Suprapubic skin (tissue), 4 donors: ENCODE measurements around the gene ARID1B. TPM values are rescaled to one million over a fixed set of nuclear protein-coding genes. Genes with fewer than 3 reads are reported as not detected.
A peak's percentile ranks its signal among the peaks of the same experiment; 100 is the strongest.

ENCODE experiments used
- DNase-seq, 2 donors: peaks; one replicate each; pipeline ENCODE4 v3.0.0-alpha.2; 2019; ENCODE audit warnings: low spot score in 2 of 2
- H3K27ac ChIP-seq: fragments of 200-600 bp; sonication (generic); one replicate; pipeline ENCODE4 v1.5.1; 2019
- H3K27me3 ChIP-seq: fragments of 200-600 bp; sonication (generic); one replicate; pipeline ENCODE4 v1.5.1; 2019
- H3K36me3 ChIP-seq: fragments of 200-600 bp; sonication (generic); one replicate; pipeline ENCODE4 v1.5.1; 2019
- H3K4me1 ChIP-seq: fragments of 200-600 bp; sonication (generic); one replicate; pipeline ENCODE4 v1.5.1; 2019
- H3K4me3 ChIP-seq: fragments of 200-600 bp; sonication (generic); one replicate; pipeline ENCODE4 v1.5.1; 2019; ENCODE audit warnings: mild to moderate bottlenecking
- H3K9me3 ChIP-seq: fragments of 200-600 bp; sonication (generic); one replicate; pipeline ENCODE4 v1.5.1; 2019
- EP300 ChIP-seq: sonication (generic); formaldehyde crosslinking; IDR thresholded peaks from one replicate; pipeline ENCODE4 v1.6.1; 2017; ENCODE audit warnings: antibody characterized with exemption
- POLR2A ChIP-seq, 2 donors: fragments of 450-650 bp; IDR thresholded peaks; one replicate each; pipeline ENCODE4 v1.6.1; 2017; ENCODE audit warnings: antibody characterized with exemption in 2 of 2, mild to moderate bottlenecking in 2 of 2, moderate library complexity in 2 of 2
- POLR2AphosphoS5 ChIP-seq, 3 donors: sonication (generic); formaldehyde crosslinking; IDR thresholded peaks; one replicate each; pipeline ENCODE4 v1.6.1; 2017; ENCODE audit warnings: antibody characterized with exemption in 3 of 3
- WGBS: methylation state at CpG from one replicate; pipeline ENCODE4 v1.1.5; 2018; 5-methylcytosine and 5-hydroxymethylcytosine counted together
- total RNA-seq, 4 donors: library from RNA; depleted of rRNA; stranded (reverse); fragments of >200 nt; gene quantifications; one replicate each; pipeline ENCODE4 v1.1.0, GENCODE V29; 2016
- TF ChIP-seq, protein P1 (sequence below), 2 donors: fragments of 200-600 bp in 1 of 2; fragments of 450-650 bp in 1 of 2; sonication (generic) in 1 of 2; IDR thresholded peaks; one replicate each; pipeline ENCODE4 v1.5.1; 2016 to 2019; ENCODE audit warnings: antibody characterized with exemption in 2 of 2, mild to moderate bottlenecking in 1 of 2, moderate library complexity in 1 of 2

The ARID1B gene
- 100 to 1,000 TPM; 102 to 233 (median 129) TPM for total RNA-seq

DNA sequence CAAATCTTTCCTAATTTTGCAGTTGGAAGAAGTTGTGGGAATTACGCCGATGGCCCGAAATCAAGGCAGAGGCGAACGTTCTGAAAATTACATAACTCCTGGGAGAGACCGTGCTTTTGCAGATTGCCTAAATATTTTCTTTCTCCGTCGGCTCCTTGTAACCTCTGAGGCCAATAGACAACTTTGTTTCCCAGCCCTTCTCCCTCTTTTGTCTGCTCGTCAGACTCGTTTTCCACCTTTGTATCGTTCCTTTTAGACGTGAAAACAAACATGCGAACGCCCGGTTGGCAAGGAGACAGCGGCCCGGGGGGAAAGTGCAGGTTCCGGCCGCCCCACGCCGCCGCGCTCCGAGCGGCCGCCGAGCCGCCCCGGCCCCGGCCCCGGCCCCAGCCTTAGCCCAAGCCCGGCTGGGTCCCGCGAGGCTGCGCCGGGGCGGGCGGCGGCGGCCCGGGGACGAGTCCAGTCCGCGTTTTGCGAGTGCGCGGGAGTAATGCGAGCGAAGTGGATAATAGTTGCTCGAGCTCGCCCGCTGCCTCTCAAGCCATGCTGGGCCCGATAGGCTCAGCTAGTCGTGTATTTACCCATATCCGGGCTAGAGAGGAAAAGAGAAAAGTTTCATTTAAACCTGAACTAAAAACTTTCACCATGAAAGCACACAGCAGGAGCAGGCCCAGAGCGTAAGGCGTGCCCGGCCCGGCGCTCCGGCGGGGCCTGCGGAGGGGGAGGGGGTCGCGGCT is at the start of gene ARID1B:
Gene ARID1B, plus strand, starts transcription at position 539 of the 737 bp plus-strand sequence. CDS start 303 bp downstream, outside the sequence.
- WGBS = under 1% methylated on average over 62 of the region's 65 CpGs
- Histone ChIP-seq H3K27ac (peak within 1 kb of the TSS; percentile 99), H3K9me3 (no peaks in the 10 kb centered on the region), H3K36me3 (no peaks in the 10 kb centered on the region), H3K4me3 (peak within 1 kb of the TSS; percentile 92), H3K4me1 (peaks cover 41% of the 10 kb centered on the region), H3K27me3 (no peaks in the 10 kb centered on the region)
- TF ChIP-seq, protein P1, sequence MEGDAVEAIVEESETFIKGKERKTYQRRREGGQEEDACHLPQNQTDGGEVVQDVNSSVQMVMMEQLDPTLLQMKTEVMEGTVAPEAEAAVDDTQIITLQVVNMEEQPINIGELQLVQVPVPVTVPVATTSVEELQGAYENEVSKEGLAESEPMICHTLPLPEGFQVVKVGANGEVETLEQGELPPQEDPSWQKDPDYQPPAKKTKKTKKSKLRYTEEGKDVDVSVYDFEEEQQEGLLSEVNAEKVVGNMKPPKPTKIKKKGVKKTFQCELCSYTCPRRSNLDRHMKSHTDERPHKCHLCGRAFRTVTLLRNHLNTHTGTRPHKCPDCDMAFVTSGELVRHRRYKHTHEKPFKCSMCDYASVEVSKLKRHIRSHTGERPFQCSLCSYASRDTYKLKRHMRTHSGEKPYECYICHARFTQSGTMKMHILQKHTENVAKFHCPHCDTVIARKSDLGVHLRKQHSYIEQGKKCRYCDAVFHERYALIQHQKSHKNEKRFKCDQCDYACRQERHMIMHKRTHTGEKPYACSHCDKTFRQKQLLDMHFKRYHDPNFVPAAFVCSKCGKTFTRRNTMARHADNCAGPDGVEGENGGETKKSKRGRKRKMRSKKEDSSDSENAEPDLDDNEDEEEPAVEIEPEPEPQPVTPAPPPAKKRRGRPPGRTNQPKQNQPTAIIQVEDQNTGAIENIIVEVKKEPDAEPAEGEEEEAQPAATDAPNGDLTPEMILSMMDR (IDR thresholded peaks at IDR 0.05) = no peak
- TF ChIP-seq EP300 (no peak), POLR2A (IDR thresholded peaks at IDR 0.05) (peak in 1 of 2 donors; percentile 61), POLR2AphosphoS5 (IDR thresholded peaks at IDR 0.05) (peak in 2 of 3 donors; percentile 46 to 69)
- DNase-seq = peak; percentile 90

DNA sequence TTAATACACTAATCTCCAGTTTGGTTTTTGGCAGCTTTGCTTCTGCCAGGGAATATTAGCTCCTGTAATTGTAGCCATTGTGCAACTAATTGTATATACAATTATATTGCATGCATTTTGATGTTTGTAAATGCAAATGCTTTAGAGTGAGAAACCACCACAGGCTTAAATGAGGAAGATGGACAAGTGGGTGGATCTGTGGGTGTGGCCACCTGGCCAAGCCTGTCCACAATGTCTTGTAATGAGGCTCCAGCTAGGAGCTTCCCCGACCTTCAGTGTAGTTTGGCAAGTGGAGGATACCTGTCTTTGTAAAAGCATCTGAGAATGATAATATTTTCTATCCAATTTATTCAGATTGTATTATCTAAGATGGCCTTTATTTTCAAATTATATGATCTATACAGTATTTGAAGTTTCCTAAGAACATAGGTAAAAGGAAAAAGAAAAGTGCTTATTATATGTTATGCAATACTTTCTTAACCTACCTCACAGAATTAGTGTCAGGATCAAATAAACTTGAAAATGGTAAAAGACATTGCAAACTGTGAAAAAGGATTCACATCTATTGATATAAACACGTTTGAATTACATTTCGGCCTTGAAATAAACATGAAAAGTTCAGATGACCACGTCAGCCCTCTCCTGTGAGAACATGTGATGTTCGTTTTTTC is 49.3 kb upstream of the ARID1B start:
- no peak overlapping the region for H3K4me3 ChIP-seq
- TF ChIP-seq, protein P1 (IDR thresholded peaks at IDR 0.05) = no peak
- TF ChIP-seq POLR2AphosphoS5 (IDR thresholded peaks at IDR 0.05) (no peak), EP300 (no peak), POLR2A (IDR thresholded peaks at IDR 0.05) (no peak)
- H3K27ac ChIP-seq = no peak overlapping the region
- H3K27me3 ChIP-seq = no peaks in the 10 kb centered on the region
- no peak for DNase-seq
- WGBS = 81% methylated on average over 5 of the region's 5 CpGs
- H3K4me1 ChIP-seq = no peaks in the 10 kb centered on the region
- H3K9me3 ChIP-seq = no peaks in the 10 kb centered on the region
- no peaks in the 10 kb centered on the region for H3K36me3 ChIP-seq

DNA sequence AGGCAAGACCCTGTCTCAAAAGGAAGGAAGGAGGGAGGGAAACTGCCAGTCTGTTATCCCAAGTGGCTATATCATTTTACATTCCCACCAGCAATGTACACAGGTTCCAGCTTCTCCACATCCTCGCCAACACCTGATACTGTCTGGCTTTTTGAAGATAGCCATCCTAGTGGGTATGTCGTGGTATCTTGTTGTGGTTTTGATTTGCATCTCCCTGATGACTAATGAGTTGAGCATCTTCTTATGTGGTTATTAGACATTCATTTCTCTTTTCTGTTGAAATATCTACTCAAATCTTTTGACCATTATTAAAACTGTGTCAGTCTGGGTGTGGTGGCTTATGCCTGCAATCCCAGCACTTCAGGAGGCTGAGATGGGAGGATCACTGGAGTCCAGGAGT is 47.9 kb upstream of the ARID1B start:
- Histone ChIP-seq H3K27ac (no peak overlapping the region), H3K4me1 (no peaks in the 10 kb centered on the region), H3K36me3 (no peaks in the 10 kb centered on the region), H3K27me3 (no peaks in the 10 kb centered on the region), H3K4me3 (no peak overlapping the region), H3K9me3 (no peaks in the 10 kb centered on the region)
- DNase-seq = no peak
- WGBS = 59% methylated on average over 2 of the region's 2 CpGs
- TF ChIP-seq EP300 = no peak

DNA sequence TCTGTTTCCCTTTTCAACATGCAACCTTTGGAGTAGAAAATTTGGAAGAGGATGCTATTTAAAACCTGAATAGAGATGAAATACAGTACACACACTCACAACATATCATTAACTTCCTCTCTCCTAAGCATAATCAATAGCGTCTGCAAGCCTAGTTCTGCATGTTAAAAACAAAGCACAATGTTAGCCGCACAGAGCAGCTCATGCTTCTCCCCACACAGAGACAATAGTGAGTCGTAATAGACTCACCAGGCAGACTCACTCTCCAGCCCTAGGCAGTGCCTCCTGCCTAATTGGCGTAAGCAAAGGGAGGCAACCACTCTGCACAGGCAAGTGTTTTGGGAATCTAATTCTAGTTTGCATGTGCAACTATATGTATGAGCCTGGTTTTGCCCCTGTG is 45.8 kb upstream of the ARID1B start:
- no peaks in the 10 kb centered on the region for H3K4me1 ChIP-seq
- no peaks in the 10 kb centered on the region for H3K27me3 ChIP-seq
- no peak for TF ChIP-seq POLR2AphosphoS5 (IDR thresholded peaks at IDR 0.05)
- TF ChIP-seq, protein P1 (IDR thresholded peaks at IDR 0.05) = no peak
- no peak for TF ChIP-seq EP300
- no peak for TF ChIP-seq POLR2A (IDR thresholded peaks at IDR 0.05)
- no peak overlapping the region for H3K4me3 ChIP-seq
- DNase-seq = no peak
- H3K36me3 ChIP-seq = no peaks in the 10 kb centered on the region
- H3K27ac ChIP-seq = no peak overlapping the region
- no peaks in the 10 kb centered on the region for H3K9me3 ChIP-seq
- 77% methylated on average over 4 of the region's 4 CpGs for WGBS

DNA sequence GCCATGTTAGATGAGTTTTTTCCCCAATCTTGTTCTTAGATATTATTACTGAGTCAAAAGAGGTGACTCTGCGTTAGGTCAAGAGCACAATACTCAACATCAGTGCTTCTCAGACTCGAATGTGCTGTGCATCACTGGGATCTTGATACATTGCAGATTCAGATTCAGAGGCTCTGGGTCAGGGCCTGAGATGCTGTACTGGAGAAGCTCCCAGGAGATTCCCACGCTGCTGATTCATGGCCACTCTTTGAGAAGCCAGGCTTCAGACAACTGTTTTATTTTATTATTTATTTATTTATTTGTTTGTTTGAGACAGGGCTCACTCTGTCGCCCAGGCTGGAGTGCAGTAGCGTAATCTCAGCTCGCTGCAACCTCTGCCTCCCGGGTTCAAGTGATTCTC is 41.4 kb upstream of the ARID1B start:
- no peak for DNase-seq
- Histone ChIP-seq H3K27me3 (no peaks in the 10 kb centered on the region), H3K9me3 (peaks cover 3% of the 10 kb centered on the region), H3K27ac (no peak overlapping the region), H3K4me1 (no peaks in the 10 kb centered on the region), H3K36me3 (no peaks in the 10 kb centered on the region), H3K4me3 (no peak overlapping the region)
- WGBS = 91% methylated on average over 7 of the region's 7 CpGs
- TF ChIP-seq, protein P1 (IDR thresholded peaks at IDR 0.05) = no peak
- TF ChIP-seq POLR2AphosphoS5 (IDR thresholded peaks at IDR 0.05) (no peak), EP300 (no peak), POLR2A (IDR thresholded peaks at IDR 0.05) (no peak)
